Stomach (tissue), 4 donors: Measurements from ENCODE around the gene UBAP2L.

Experiments
- EP300 ChIP-seq: sonication (generic); formaldehyde crosslinking; IDR thresholded peaks from one replicate; pipeline ENCODE4 v1.6.1; 2017; ENCODE audit warnings: antibody characterized with exemption
- POLR2A ChIP-seq, 4 donors: fragments of 450-650 bp; IDR thresholded peaks; one replicate each; pipeline ENCODE4 v1.6.1; 2016; ENCODE audit warnings: antibody characterized with exemption in 4 of 4, control low read depth in 2 of 4, mild to moderate bottlenecking in 1 of 4, moderate library complexity in 1 of 4
- POLR2AphosphoS5 ChIP-seq, 3 donors: sonication (generic); formaldehyde crosslinking; IDR thresholded peaks; one replicate each; pipeline ENCODE4 v1.6.1; 2016; ENCODE audit warnings: antibody characterized with exemption in 3 of 3
- TF ChIP-seq, protein P1 (sequence below), 7 experiments: fragments of 450-650 bp in 4 of 7; fragments of 200-600 bp in 3 of 7; sonication (generic) in 3 of 7; IDR thresholded peaks; one replicate each; pipeline ENCODE4 v1.5.1; 2016 to 2019; ENCODE audit warnings: antibody characterized with exemption in 7 of 7, control low read depth in 2 of 7, mild to moderate bottlenecking in 1 of 7

DNA sequence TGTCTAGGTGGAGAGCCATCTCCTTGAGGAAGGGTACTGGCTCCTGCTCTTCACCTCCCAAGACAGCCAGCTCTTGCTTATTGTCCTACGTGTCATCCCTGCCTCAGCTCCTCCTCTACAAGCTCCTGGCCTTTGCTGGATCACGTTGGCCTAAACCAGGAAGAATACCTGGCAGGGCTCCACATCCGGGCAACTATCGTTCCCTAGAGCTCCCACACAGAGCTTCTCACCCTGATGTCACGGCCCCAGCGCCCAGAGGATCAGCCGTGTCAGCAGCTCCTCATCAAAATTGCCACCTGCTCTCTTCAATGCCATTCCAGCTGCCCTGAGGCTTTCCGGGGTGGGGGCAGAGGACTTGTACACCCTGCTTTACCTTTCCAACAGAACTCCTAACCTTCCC is 26.9 kb upstream of the UBAP2L start:
- TF ChIP-seq, protein P1, sequence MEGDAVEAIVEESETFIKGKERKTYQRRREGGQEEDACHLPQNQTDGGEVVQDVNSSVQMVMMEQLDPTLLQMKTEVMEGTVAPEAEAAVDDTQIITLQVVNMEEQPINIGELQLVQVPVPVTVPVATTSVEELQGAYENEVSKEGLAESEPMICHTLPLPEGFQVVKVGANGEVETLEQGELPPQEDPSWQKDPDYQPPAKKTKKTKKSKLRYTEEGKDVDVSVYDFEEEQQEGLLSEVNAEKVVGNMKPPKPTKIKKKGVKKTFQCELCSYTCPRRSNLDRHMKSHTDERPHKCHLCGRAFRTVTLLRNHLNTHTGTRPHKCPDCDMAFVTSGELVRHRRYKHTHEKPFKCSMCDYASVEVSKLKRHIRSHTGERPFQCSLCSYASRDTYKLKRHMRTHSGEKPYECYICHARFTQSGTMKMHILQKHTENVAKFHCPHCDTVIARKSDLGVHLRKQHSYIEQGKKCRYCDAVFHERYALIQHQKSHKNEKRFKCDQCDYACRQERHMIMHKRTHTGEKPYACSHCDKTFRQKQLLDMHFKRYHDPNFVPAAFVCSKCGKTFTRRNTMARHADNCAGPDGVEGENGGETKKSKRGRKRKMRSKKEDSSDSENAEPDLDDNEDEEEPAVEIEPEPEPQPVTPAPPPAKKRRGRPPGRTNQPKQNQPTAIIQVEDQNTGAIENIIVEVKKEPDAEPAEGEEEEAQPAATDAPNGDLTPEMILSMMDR (IDR thresholded peaks at IDR 0.05): no peak
- TF ChIP-seq POLR2AphosphoS5 (IDR thresholded peaks at IDR 0.05): no peak
- no peak for TF ChIP-seq POLR2A (IDR thresholded peaks at IDR 0.05)
- TF ChIP-seq EP300: no peak
